ENCODE measurements around the gene ADRB2. TPM values are rescaled to one million over a fixed set of nuclear protein-coding genes. Genes with fewer than 3 reads are reported as not detected.

The ADRB2 gene
- total RNA-seq, 1 experiment from 2014 or later = not detected

DNA sequence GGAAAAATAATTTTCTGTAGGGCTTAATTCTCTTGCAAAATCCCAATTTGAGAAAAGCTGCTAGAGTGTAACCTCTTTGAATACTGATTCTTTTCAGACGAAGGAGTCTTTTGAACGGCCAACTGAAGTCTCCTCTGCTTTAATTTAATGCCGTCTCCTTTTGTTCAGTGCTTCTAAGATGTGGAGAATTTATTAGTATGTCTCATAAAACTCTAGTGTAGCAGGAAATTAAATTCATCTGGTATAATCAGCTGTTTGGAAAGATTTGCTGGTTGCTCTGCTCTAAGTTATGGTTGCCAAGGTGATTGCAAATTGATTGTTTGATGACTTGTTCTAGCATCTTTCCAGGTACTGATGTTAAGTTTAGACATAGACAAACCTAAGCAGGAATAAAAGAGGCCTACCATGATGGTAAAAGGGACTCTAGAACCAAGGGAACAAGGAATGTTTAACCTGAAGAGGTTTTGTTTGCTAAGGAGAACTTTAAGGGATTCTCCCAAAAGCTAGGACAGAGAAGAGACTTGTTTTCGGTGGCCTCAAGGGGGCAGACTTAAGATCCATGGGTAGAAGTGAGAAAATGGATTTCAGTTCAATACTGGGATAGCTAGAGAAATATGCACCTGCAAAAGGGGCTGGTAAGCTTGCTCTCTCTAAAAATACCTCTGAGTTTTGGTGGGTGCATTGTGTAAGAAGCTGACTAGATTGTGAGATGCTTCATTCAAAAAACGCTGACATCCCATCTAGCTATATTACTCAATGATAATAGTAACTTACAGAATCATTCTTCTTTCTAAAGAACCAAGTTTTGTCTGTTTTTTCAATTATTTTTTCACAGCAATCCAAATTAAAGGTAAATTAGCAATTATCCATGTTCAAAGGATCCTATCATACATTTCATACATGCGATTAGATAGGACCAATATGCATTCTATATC, 5.7 kb upstream of the ADRB2 start:
- TF ChIP-seq, protein P1, sequence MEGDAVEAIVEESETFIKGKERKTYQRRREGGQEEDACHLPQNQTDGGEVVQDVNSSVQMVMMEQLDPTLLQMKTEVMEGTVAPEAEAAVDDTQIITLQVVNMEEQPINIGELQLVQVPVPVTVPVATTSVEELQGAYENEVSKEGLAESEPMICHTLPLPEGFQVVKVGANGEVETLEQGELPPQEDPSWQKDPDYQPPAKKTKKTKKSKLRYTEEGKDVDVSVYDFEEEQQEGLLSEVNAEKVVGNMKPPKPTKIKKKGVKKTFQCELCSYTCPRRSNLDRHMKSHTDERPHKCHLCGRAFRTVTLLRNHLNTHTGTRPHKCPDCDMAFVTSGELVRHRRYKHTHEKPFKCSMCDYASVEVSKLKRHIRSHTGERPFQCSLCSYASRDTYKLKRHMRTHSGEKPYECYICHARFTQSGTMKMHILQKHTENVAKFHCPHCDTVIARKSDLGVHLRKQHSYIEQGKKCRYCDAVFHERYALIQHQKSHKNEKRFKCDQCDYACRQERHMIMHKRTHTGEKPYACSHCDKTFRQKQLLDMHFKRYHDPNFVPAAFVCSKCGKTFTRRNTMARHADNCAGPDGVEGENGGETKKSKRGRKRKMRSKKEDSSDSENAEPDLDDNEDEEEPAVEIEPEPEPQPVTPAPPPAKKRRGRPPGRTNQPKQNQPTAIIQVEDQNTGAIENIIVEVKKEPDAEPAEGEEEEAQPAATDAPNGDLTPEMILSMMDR (IDR thresholded peaks at IDR 0.05; ENCODE audit: insufficient read depth in 1 of 2, low read depth in 1 of 2, low read length in 1 of 2, severe bottlenecking in 1 of 2, unreplicated experiment in 1 of 2) = peak; percentile 69 to 71
- Mint-ChIP-seq H3K4me1 (ENCODE audit: low read depth, unreplicated experiment) (peaks cover 4% of the 10 kb centered on the region), H3K9me3 (ENCODE audit: unreplicated experiment) (no peaks in the 10 kb centered on the region), H3K27ac (ENCODE audit: unreplicated experiment) (no peak overlapping the region), H3K4me3 (ENCODE audit: unreplicated experiment) (no peak overlapping the region), H3K36me3 (ENCODE audit: insufficient read depth, unreplicated experiment) (no peaks in the 10 kb centered on the region), H3K27me3 (ENCODE audit: insufficient read depth, unreplicated experiment) (peaks cover 27% of the 10 kb centered on the region)
- BruUV-seq (replicated peaks) = no TSS peak
- DNase-seq = peak in 1 of 2 experiments; percentile 37
- H3K9me3 ChIP-seq = no peaks in the 10 kb centered on the region
- CTCF ChIA-PET = interaction anchor here (0.6 to 1.5 kb wide), 6 partner anchors 79 to 294 kb away, joined by 3 to 10 read pairs (median 4); no protein-coding TSS in a partner anchor
- peaks cover 2% of the 10 kb centered on the region; the same call in 1 of the 2 replicates for H3K27me3 ChIP-seq (replicated peaks; ENCODE audit: control insufficient read depth, insufficient read depth, low read length)
- H3K4me1 ChIP-seq = peaks cover 2% of the 10 kb centered on the region; the same call in 1 of the 2 replicates
- POLR2A ChIA-PET = no interaction called here
- H3K36me3 ChIP-seq (ENCODE audit: control insufficient read depth, insufficient read depth, low read length) = no peaks in the 10 kb centered on the region
- intact Hi-C loops (cut with micrococcal nuclease; ENCODE audit: unreplicated experiment) = loop anchor here (1.0 to 2.0 kb wide), 3 partner anchors 136 to 294 kb away; no protein-coding TSS in a partner anchor
- H3K4me3 ChIP-seq (ENCODE audit: low read depth, low read length) = no peak overlapping the region

GRCh38 chr5:148823871-148824270, 2.5 kb upstream of the ADRB2 start:
- CTCF ChIA-PET = no interaction called here
- peaks cover 4% of the 10 kb centered on the region; the same call in 1 of the 2 replicates for H3K4me1 ChIP-seq
- H3K4me1 Mint-ChIP-seq (ENCODE audit: low read depth, unreplicated experiment) = peaks cover 8% of the 10 kb centered on the region
- H3K27ac Mint-ChIP-seq (ENCODE audit: unreplicated experiment) = no peak overlapping the region
- no peaks in the 10 kb centered on the region for H3K36me3 ChIP-seq (ENCODE audit: control insufficient read depth, insufficient read depth, low read length)
- intact Hi-C loops (cut with micrococcal nuclease; ENCODE audit: unreplicated experiment) = no loop called here
- no peak overlapping the region for H3K4me3 ChIP-seq (ENCODE audit: low read depth, low read length)
- no TSS peak for BruUV-seq (replicated peaks)
- H3K36me3 Mint-ChIP-seq (ENCODE audit: insufficient read depth, unreplicated experiment) = no peaks in the 10 kb centered on the region
- no peaks in the 10 kb centered on the region for H3K9me3 ChIP-seq
- H3K27me3 ChIP-seq (replicated peaks; ENCODE audit: control insufficient read depth, insufficient read depth, low read length) = no peaks in the 10 kb centered on the region
- no peak for DNase-seq
- TF ChIP-seq, protein P1 (IDR thresholded peaks at IDR 0.05; ENCODE audit: insufficient read depth in 1 of 2, low read depth in 1 of 2, low read length in 1 of 2, severe bottlenecking in 1 of 2, unreplicated experiment in 1 of 2) = no peak
- POLR2A ChIA-PET = no interaction called here
- H3K9me3 Mint-ChIP-seq (ENCODE audit: unreplicated experiment) = no peaks in the 10 kb centered on the region
- H3K4me3 Mint-ChIP-seq (ENCODE audit: unreplicated experiment) = no peak overlapping the region
- peaks cover 24% of the 10 kb centered on the region for H3K27me3 Mint-ChIP-seq (ENCODE audit: insufficient read depth, unreplicated experiment)

GRCh38 chr5:148825716-148826052, 727 bp upstream of the ADRB2 start:
- Mint-ChIP-seq H3K9me3 (ENCODE audit: unreplicated experiment) (no peaks in the 10 kb centered on the region), H3K27ac (ENCODE audit: unreplicated experiment) (no peak overlapping the region), H3K36me3 (ENCODE audit: insufficient read depth, unreplicated experiment) (no peaks in the 10 kb centered on the region), H3K4me3 (ENCODE audit: unreplicated experiment) (peak overlapping the region; percentile 79), H3K4me1 (ENCODE audit: low read depth, unreplicated experiment) (peaks cover 8% of the 10 kb centered on the region), H3K27me3 (ENCODE audit: insufficient read depth, unreplicated experiment) (peaks cover 25% of the 10 kb centered on the region)
- TF ChIP-seq, protein P1 (IDR thresholded peaks at IDR 0.05; ENCODE audit: insufficient read depth in 1 of 2, low read depth in 1 of 2, low read length in 1 of 2, severe bottlenecking in 1 of 2, unreplicated experiment in 1 of 2) = no peak
- Histone ChIP-seq H3K36me3 (ENCODE audit: control insufficient read depth, insufficient read depth, low read length) (no peaks in the 10 kb centered on the region), H3K27me3 (replicated peaks; ENCODE audit: control insufficient read depth, insufficient read depth, low read length) (no peaks in the 10 kb centered on the region), H3K4me3 (ENCODE audit: low read depth, low read length) (peak overlapping the region; percentile 36), H3K9me3 (no peaks in the 10 kb centered on the region), H3K4me1 (peaks cover 4% of the 10 kb centered on the region; the same call in 1 of the 2 replicates)
- intact Hi-C loops (cut with micrococcal nuclease; ENCODE audit: unreplicated experiment) = loop anchor here (2.0 kb wide), 1 partner anchor 17 kb away; no protein-coding TSS in a partner anchor
- no peak for DNase-seq
- BruUV-seq (replicated peaks) = no TSS peak
- POLR2A ChIA-PET = no interaction called here
- CTCF ChIA-PET = interaction anchor here (1.0 to 1.5 kb wide), 2 partner anchors 84 to 289 kb away, joined by 3 to 6 read pairs; no protein-coding TSS in a partner anchor
